ENCODE measurements around the gene BICD2.

BICD2 gene

DNA sequence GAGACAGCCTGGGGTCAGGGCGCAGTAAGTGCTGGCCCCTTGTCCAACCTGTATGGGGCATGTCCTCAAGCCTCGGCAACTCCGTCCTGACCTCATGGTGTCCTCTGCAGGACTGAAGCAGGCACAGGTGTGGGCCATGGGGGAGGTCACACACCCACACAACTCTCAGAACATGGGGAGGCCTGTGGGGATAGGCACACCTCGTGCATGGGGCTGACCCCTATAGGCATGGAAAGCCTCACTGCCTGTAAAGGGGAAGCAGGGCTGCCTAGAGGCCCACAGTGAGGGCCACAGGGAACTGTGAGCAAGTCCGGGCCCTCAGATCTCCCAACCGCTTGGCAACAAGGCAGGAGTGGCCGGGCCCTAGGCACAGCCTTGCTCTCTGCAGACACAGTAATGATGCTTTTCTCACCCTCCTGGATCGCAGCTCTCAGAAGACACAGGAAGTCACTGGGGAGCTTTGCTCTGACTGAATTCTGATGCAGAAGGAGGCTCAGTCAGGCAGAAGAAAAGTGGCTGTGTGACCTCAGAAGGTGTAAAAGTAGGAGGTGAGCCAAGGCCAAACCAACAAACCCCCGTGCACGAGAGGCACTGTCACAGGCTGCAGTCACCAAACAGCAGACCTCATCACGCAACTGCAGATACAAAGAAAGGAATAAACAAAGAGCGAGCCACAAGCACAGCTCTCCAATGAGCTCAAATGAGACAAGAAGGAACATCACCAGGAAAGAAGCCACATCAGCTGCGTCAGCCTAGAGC, 100.1 kb downstream of the BICD2 start:
- DNase-seq = no peak

DNA sequence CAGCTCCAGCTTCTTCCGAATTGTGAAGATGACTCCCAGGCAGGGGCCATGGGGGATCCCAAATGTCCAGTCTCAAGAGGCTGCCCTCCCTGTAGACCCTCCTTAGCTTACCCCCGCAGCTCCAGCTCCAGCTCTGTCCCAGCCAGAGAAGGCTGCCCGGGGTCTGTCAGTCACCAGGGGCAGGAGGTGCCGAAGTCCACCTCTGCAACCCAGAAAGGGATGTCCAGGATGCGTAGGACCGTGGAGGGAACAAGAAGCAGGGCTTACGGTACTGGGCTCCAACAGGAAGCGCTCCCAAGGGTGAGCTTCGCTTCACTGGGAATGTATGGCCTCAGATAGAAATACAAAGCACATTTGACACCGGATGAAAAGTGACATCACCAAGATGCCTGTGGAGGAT, 100.7 kb downstream of the BICD2 start:
- DNase-seq = no peak

DNA sequence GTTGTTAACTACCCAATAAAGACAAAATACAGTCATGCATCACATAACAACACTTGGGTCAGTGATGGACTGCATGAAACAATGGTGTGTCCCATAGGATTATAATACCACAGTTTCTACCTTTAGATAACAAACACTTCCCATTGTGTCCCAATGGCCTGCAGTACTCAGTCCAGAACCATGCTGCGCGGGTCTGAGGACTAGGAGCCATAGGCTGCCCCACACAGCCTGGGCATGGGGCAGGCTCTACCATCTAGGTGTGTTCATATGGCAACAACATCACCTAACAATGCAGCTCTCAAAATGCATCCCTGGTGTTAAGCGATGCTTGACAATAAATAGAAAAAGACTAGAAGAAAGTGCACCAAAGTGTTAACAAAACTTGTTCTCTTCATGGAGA, 101.5 kb downstream of the BICD2 start:
- no peak for DNase-seq

GRCh38 chr9:92661743-92662142, 102.9 kb downstream of the BICD2 start:
- DNase-seq = no peak
